Panc1 (cell line): ENCODE results near the gene GOLGA2.

Source experiments
- POLR2AphosphoS5 ChIP-seq: IDR thresholded peaks from 2 replicates; pipeline ENCODE4 v1.6.1; 2012; ENCODE audit warnings: mild to moderate bottlenecking, low read depth, low read length, moderate library complexity
- TCF7L2 ChIP-seq: IDR thresholded peaks from 2 replicates; pipeline ENCODE4 v1.6.1; 2011; ENCODE audit warnings: mild to moderate bottlenecking, low read depth, low read length, inconsistent platforms
- TF ChIP-seq, protein P1 (sequence below): fragments of 450-650 bp; IDR thresholded peaks from 2 replicates; pipeline ENCODE4 v1.5.1; 2017; ENCODE audit warnings: mild to moderate bottlenecking
- TF ChIP-seq, protein P2 (sequence below), 2 experiments: IDR thresholded peaks; 2 replicates each; pipeline ENCODE4 v1.6.1; 2011 to 2012; ENCODE audit warnings: low read depth in 2 of 2, control low read depth in 1 of 2, low read length in 1 of 2, mild to moderate bottlenecking in 1 of 2, moderate library complexity in 1 of 2; ENCODE audit not compliant: insufficient read depth in 1 of 2

DNA sequence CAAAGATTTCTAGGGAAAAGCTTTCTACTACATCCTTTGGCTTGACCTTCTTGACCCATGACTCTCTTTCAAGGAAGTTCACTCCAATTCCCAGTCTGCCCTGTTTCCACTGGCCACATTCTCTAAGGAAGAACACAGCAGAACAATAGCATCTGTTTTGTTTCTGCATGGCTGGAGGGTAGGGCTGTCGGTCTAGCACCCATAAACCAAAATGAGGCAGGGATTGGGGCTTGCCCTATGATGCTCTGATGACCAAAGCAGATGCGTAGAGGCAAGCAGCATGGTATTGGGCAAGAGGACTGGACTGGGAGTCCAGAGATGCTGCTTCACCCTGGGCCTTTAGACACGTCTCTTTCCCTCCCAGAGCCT lies 24.1 kb downstream of the GOLGA2 start:
- TF ChIP-seq, protein P1, sequence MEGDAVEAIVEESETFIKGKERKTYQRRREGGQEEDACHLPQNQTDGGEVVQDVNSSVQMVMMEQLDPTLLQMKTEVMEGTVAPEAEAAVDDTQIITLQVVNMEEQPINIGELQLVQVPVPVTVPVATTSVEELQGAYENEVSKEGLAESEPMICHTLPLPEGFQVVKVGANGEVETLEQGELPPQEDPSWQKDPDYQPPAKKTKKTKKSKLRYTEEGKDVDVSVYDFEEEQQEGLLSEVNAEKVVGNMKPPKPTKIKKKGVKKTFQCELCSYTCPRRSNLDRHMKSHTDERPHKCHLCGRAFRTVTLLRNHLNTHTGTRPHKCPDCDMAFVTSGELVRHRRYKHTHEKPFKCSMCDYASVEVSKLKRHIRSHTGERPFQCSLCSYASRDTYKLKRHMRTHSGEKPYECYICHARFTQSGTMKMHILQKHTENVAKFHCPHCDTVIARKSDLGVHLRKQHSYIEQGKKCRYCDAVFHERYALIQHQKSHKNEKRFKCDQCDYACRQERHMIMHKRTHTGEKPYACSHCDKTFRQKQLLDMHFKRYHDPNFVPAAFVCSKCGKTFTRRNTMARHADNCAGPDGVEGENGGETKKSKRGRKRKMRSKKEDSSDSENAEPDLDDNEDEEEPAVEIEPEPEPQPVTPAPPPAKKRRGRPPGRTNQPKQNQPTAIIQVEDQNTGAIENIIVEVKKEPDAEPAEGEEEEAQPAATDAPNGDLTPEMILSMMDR: no peak
- TF ChIP-seq POLR2AphosphoS5: no peak
- no peak for TF ChIP-seq TCF7L2
- TF ChIP-seq, protein P2, sequence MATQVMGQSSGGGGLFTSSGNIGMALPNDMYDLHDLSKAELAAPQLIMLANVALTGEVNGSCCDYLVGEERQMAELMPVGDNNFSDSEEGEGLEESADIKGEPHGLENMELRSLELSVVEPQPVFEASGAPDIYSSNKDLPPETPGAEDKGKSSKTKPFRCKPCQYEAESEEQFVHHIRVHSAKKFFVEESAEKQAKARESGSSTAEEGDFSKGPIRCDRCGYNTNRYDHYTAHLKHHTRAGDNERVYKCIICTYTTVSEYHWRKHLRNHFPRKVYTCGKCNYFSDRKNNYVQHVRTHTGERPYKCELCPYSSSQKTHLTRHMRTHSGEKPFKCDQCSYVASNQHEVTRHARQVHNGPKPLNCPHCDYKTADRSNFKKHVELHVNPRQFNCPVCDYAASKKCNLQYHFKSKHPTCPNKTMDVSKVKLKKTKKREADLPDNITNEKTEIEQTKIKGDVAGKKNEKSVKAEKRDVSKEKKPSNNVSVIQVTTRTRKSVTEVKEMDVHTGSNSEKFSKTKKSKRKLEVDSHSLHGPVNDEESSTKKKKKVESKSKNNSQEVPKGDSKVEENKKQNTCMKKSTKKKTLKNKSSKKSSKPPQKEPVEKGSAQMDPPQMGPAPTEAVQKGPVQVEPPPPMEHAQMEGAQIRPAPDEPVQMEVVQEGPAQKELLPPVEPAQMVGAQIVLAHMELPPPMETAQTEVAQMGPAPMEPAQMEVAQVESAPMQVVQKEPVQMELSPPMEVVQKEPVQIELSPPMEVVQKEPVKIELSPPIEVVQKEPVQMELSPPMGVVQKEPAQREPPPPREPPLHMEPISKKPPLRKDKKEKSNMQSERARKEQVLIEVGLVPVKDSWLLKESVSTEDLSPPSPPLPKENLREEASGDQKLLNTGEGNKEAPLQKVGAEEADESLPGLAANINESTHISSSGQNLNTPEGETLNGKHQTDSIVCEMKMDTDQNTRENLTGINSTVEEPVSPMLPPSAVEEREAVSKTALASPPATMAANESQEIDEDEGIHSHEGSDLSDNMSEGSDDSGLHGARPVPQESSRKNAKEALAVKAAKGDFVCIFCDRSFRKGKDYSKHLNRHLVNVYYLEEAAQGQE (IDR thresholded peaks at IDR 0.05; ENCODE audit: insufficient read depth in 1 of 2, low read depth in 2 of 2, low read length in 1 of 2): no peak
